HEK293T (cell line): ENCODE data around the gene TBC1D16.

ENCODE experiments used
- CTCF ChIA-PET: fragments of 350-600 bp; formaldehyde crosslinking; extraction: SDS; loops from one replicate; lab custom pipeline; 2021; ENCODE audit warnings: antibody characterized with exemption, inconsistent platforms; lab: Yijun Ruan, JAX
- POLR2A ChIA-PET: fragments of 350-600 bp; formaldehyde crosslinking; extraction: SDS; loops from one replicate; lab custom pipeline; 2020; ENCODE audit warnings: antibody characterized with exemption, inconsistent platforms; lab: Yijun Ruan, JAX
- DNase-seq: peaks from one replicate; pipeline ENCODE4 v3.0.0; 2012; ENCODE audit warnings: mixed read lengths; ENCODE audit errors: extremely low spot score
- ARNT ChIP-seq: fragments of 450-650 bp; IDR thresholded peaks from 2 replicates; pipeline ENCODE4 v1.6.1; 2017; ENCODE audit warnings: mild to moderate bottlenecking
- BHLHE40 ChIP-seq: fragments of 450-650 bp; IDR thresholded peaks from 2 replicates; pipeline ENCODE4 v1.6.1; 2016; ENCODE audit warnings: mild to moderate bottlenecking, moderate library complexity, borderline replicate concordance
- CTBP1 ChIP-seq: fragments of 450-650 bp; IDR thresholded peaks from 2 replicates; pipeline ENCODE4 v1.6.1; 2016; ENCODE audit warnings: borderline replicate concordance
- ELF4 ChIP-seq: fragments of 450-650 bp; IDR thresholded peaks from 2 replicates; pipeline ENCODE4 v1.6.1; 2017; ENCODE audit warnings: antibody characterized with exemption
- FOXA1 ChIP-seq: fragments of 450-650 bp; IDR thresholded peaks from 2 replicates; pipeline ENCODE4 v1.6.1; 2016; ENCODE audit warnings: mild to moderate bottlenecking
- FOXK2 ChIP-seq: fragments of 450-650 bp; IDR thresholded peaks from 2 replicates; pipeline ENCODE4 v1.6.1; 2016; ENCODE audit warnings: mild to moderate bottlenecking
- FOXM1 ChIP-seq: fragments of 450-650 bp; IDR thresholded peaks from 2 replicates; pipeline ENCODE4 v1.6.1; 2017; ENCODE audit warnings: mild to moderate bottlenecking, borderline replicate concordance
- HDGF ChIP-seq: fragments of 450-650 bp; IDR thresholded peaks from 2 replicates; pipeline ENCODE4 v1.6.1; 2017; ENCODE audit warnings: antibody characterized with exemption, borderline replicate concordance
- L3MBTL2 ChIP-seq: fragments of 450-650 bp; conservative IDR thresholded peaks from 2 replicates; pipeline ENCODE4 v1.6.1; 2016; ENCODE audit warnings: mild to moderate bottlenecking
- LEF1 ChIP-seq: fragments of 450-650 bp; IDR thresholded peaks from 2 replicates; pipeline ENCODE4 v1.6.1; 2017; ENCODE audit warnings: mild to moderate bottlenecking, borderline replicate concordance
- NFRKB ChIP-seq: fragments of 450-650 bp; IDR thresholded peaks from 2 replicates; pipeline ENCODE4 v1.6.1; 2016; ENCODE audit warnings: mild to moderate bottlenecking, moderate library complexity
- PKNOX1 ChIP-seq: fragments of 450-650 bp; IDR thresholded peaks from 2 replicates; pipeline ENCODE4 v1.6.1; 2016
- SP1 ChIP-seq: fragments of 450-650 bp; IDR thresholded peaks from 2 replicates; pipeline ENCODE4 v1.6.1; 2017
- SUZ12 ChIP-seq: fragments of 450-650 bp; IDR thresholded peaks from 2 replicates; pipeline ENCODE4 v1.6.1; 2016; ENCODE audit warnings: mild to moderate bottlenecking
- TARDBP ChIP-seq: fragments of 450-650 bp; IDR thresholded peaks from 2 replicates; pipeline ENCODE4 v1.6.1; 2016
- ZNF384 ChIP-seq: fragments of 450-650 bp; IDR thresholded peaks from 2 replicates; pipeline ENCODE4 v1.6.1; 2016

TBC1D16 gene

GRCh38 chr17:79948406-79948944, 87.2 kb downstream of the TBC1D16 start:
- ChIA-PET POLR2A (interaction anchor here (0.6 kb wide), 1 partner anchor 42 kb away, joined by 3 read pairs; no protein-coding TSS in a partner anchor), CTCF (interaction anchor here (0.6 kb wide), 1 partner anchor 12 kb away, joined by 3 read pairs; no protein-coding TSS in a partner anchor)
- no peak for TF ChIP-seq HDGF
- TF ChIP-seq ZNF384, result no peak
- no peak for TF ChIP-seq FOXM1
- no peak for TF ChIP-seq L3MBTL2
- TF ChIP-seq BHLHE40, result no peak
- no peak for TF ChIP-seq PKNOX1
- no peak for TF ChIP-seq NFRKB
- no peak for TF ChIP-seq LEF1
- no peak for TF ChIP-seq FOXK2
- TF ChIP-seq ARNT, result no peak
- no peak for TF ChIP-seq ELF4
- no peak for TF ChIP-seq FOXA1
- no peak for TF ChIP-seq SUZ12
- TF ChIP-seq SP1, result no peak
- TF ChIP-seq CTBP1, result no peak
- no peak for TF ChIP-seq TARDBP
- DNase-seq, result no peak

- no peak for DNase-seq
- POLR2A ChIA-PET, result no interaction called here
- CTCF ChIA-PET, result no interaction called here
- TF ChIP-seq HDGF (no peak), ARNT (no peak), TARDBP (no peak), CTBP1 (no peak), ZNF384 (no peak), NFRKB (no peak), FOXM1 (no peak), LEF1 (no peak), FOXA1 (no peak), ELF4 (no peak), L3MBTL2 (no peak), SP1 (no peak), BHLHE40 (no peak)
Measured at GRCh38 chr17:79947351-79948031, 88.2 kb downstream of the TBC1D16 start.

DNA sequence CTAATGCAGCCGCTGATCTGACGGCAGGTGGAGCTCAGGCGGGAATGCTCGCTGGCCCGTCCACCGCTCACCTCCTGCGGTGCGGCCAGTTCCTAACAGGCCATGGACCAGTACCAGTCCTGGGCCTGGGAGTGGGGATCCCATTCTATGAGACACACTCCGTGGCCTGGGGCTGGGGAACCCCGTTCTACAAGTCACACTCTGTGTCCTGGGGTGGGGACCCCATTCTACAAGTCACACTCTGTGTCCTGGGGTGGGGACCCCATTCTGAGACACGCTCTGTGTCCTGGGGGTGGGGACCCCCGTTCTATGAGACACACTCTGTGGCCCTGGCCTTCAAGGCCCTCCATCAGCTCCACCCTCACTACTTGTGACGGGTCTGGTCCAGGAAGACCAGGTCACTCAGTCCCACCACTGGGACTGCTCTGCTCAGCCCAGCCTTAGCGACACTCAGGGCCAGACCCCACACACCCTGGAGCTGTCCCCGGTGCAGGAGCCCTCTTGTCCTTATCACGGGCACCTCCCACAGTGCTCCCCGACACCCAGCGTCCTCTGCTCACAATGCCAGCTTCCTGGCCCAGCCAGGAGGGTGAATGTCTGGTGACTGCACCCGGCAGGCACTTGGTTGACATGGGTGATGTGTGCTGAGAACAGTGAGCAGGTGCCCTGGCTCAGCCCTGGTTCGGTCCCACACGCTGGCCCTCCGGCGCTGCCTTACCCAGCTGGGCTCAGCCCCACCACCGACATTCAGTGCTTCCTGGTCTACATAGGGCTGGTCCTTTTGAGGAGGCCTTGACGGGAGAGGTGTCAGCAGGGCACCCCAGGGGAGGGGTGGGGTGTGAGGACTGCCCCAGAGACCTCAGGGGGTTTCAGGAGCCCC, 89.1 kb downstream of the TBC1D16 start:
- no peak for DNase-seq
- CTCF ChIA-PET, result interaction anchor here (0.9 kb wide), 1 partner anchor 28 kb away, joined by 3 read pairs; no protein-coding TSS in a partner anchor
- TF ChIP-seq FOXK2 (no peak), SUZ12 (no peak), PKNOX1 (no peak), ELF4 (no peak), LEF1 (no peak), BHLHE40 (no peak), ZNF384 (no peak), FOXA1 (no peak), ARNT (no peak), FOXM1 (no peak)
- POLR2A ChIA-PET, result no interaction called here

GRCh38 chr17:79945591-79946255, 89.9 kb downstream of the TBC1D16 start:
- DNase-seq, result no peak
- ChIA-PET CTCF (interaction anchor here (0.9 kb wide), 1 partner anchor 29 kb away, joined by 3 read pairs; no protein-coding TSS in a partner anchor), POLR2A (no interaction called here)
- TF ChIP-seq FOXK2, result no peak
- no peak for TF ChIP-seq SP1
- TF ChIP-seq PKNOX1, result no peak
- no peak for TF ChIP-seq ELF4
- no peak for TF ChIP-seq LEF1
- no peak for TF ChIP-seq BHLHE40
- TF ChIP-seq ARNT, result no peak
- no peak for TF ChIP-seq FOXA1
- no peak for TF ChIP-seq CTBP1
- no peak for TF ChIP-seq SUZ12
- TF ChIP-seq L3MBTL2, result no peak
- TF ChIP-seq ZNF384, result no peak
- TF ChIP-seq TARDBP, result no peak
- no peak for TF ChIP-seq FOXM1
- TF ChIP-seq NFRKB, result no peak
- TF ChIP-seq HDGF, result no peak

- no peak for DNase-seq
- TF ChIP-seq PKNOX1, result no peak
- no peak for TF ChIP-seq SP1
- no peak for TF ChIP-seq CTBP1
- TF ChIP-seq ARNT, result no peak
- no peak for TF ChIP-seq FOXA1
- ChIA-PET CTCF (no interaction called here), POLR2A (no interaction called here)
Measured at GRCh38 chr17:79944821-79945391, 90.8 kb downstream of the TBC1D16 start.
